ENCODE results near the gene RASA2.
A peak's percentile ranks its signal among the peaks of the same experiment; 100 is the strongest.
"Not testable (repeated sequence)": the region's sequence is repeated elsewhere in the genome, so short reads cannot be mapped to it uniquely, and the experiment has no call there.

Gene RASA2

GRCh38 chr3:141487521-141488252 is 860 bp downstream of the RASA2 start:
- H3K36me3 ChIP-seq (ENCODE audit: control insufficient read depth, insufficient read depth, low read length), result no peaks in the 10 kb centered on the region
- H3K27me3 ChIP-seq (ENCODE audit: control insufficient read depth, insufficient read depth, low read length), result no peaks in the 10 kb centered on the region
- no peaks in the 10 kb centered on the region for H3K4me1 ChIP-seq (ENCODE audit: control insufficient read depth, insufficient read depth, low read length)
- H3K9ac ChIP-seq (ENCODE audit: low read length), result peak overlapping the region; percentile 76
- peak overlapping the region; percentile 94 for H3K27ac ChIP-seq (ENCODE audit: low read depth, low read length)
- H3K4me3 ChIP-seq (ENCODE audit: low read length), result peak overlapping the region; percentile 80

- Histone ChIP-seq H3K36me3 (ENCODE audit: control insufficient read depth, insufficient read depth, low read length) (no peaks in the 10 kb centered on the region), H3K27ac (ENCODE audit: low read depth, low read length) (no peak overlapping the region), H3K4me1 (ENCODE audit: control insufficient read depth, insufficient read depth, low read length) (no peaks in the 10 kb centered on the region), H3K4me3 (ENCODE audit: low read length) (no peak overlapping the region), H3K27me3 (ENCODE audit: control insufficient read depth, insufficient read depth, low read length) (no peaks in the 10 kb centered on the region), H3K9ac (ENCODE audit: low read length) (no peak overlapping the region)
These were observed 2.4 kb downstream of the RASA2 start for GRCh38 chr3:141489203-141489602.

- Histone ChIP-seq H3K27me3 (ENCODE audit: control insufficient read depth, insufficient read depth, low read length) (no peaks in the 10 kb centered on the region), H3K36me3 (ENCODE audit: control insufficient read depth, insufficient read depth, low read length) (no peaks in the 10 kb centered on the region), H3K9ac (ENCODE audit: low read length) (no peak overlapping the region), H3K4me3 (ENCODE audit: low read length) (no peak overlapping the region), H3K27ac (ENCODE audit: low read depth, low read length) (no peak overlapping the region), H3K4me1 (ENCODE audit: control insufficient read depth, insufficient read depth, low read length) (no peaks in the 10 kb centered on the region)
These were observed 4.3 kb downstream of the RASA2 start for GRCh38 chr3:141491081-141491480.

GRCh38 chr3:141491929-141492328 is 5.1 kb downstream of the RASA2 start:
- Histone ChIP-seq H3K9ac (ENCODE audit: low read length) (no peak overlapping the region), H3K4me1 (ENCODE audit: control insufficient read depth, insufficient read depth, low read length) (no peaks in the 10 kb centered on the region), H3K4me3 (ENCODE audit: low read length) (no peak overlapping the region), H3K27ac (ENCODE audit: low read depth, low read length) (no peak overlapping the region), H3K36me3 (ENCODE audit: control insufficient read depth, insufficient read depth, low read length) (no peaks in the 10 kb centered on the region), H3K27me3 (ENCODE audit: control insufficient read depth, insufficient read depth, low read length) (no peaks in the 10 kb centered on the region)

- Histone ChIP-seq H3K27ac (ENCODE audit: low read depth, low read length) (no peak overlapping the region), H3K4me1 (ENCODE audit: control insufficient read depth, insufficient read depth, low read length) (no peaks in the 10 kb centered on the region), H3K4me3 (ENCODE audit: low read length) (no peak overlapping the region), H3K9ac (ENCODE audit: low read length) (no peak overlapping the region), H3K27me3 (ENCODE audit: control insufficient read depth, insufficient read depth, low read length) (no peaks in the 10 kb centered on the region), H3K36me3 (ENCODE audit: control insufficient read depth, insufficient read depth, low read length) (no peaks in the 10 kb centered on the region)
These were observed 6.4 kb downstream of the RASA2 start for GRCh38 chr3:141493184-141493583.

GRCh38 chr3:141497589-141497988 is 10.8 kb downstream of the RASA2 start:
- not testable (repeated sequence) for H3K27ac ChIP-seq (ENCODE audit: low read depth, low read length); H3K4me1 ChIP-seq (ENCODE audit: control insufficient read depth, insufficient read depth, low read length); H3K36me3 ChIP-seq (ENCODE audit: control insufficient read depth, insufficient read depth, low read length); H3K27me3 ChIP-seq (ENCODE audit: control insufficient read depth, insufficient read depth, low read length); H3K9ac ChIP-seq (ENCODE audit: low read length); H3K4me3 ChIP-seq (ENCODE audit: low read length)

- no peaks in the 10 kb centered on the region for H3K4me1 ChIP-seq (ENCODE audit: control insufficient read depth, insufficient read depth, low read length)
- H3K27ac ChIP-seq (ENCODE audit: low read depth, low read length), result no peak overlapping the region
- no peaks in the 10 kb centered on the region for H3K36me3 ChIP-seq (ENCODE audit: control insufficient read depth, insufficient read depth, low read length)
- no peaks in the 10 kb centered on the region for H3K27me3 ChIP-seq (ENCODE audit: control insufficient read depth, insufficient read depth, low read length)
- no peak overlapping the region for H3K9ac ChIP-seq (ENCODE audit: low read length)
- H3K4me3 ChIP-seq (ENCODE audit: low read length), result no peak overlapping the region
These were observed 11.9 kb downstream of the RASA2 start for GRCh38 chr3:141498598-141499223.

- H3K27ac ChIP-seq (ENCODE audit: low read depth, low read length), result no peak overlapping the region
- no peak overlapping the region for H3K4me3 ChIP-seq (ENCODE audit: low read length)
- no peak overlapping the region for H3K9ac ChIP-seq (ENCODE audit: low read length)
- H3K4me1 ChIP-seq (ENCODE audit: control insufficient read depth, insufficient read depth, low read length), result no peaks in the 10 kb centered on the region
- no peaks in the 10 kb centered on the region for H3K27me3 ChIP-seq (ENCODE audit: control insufficient read depth, insufficient read depth, low read length)
- H3K36me3 ChIP-seq (ENCODE audit: control insufficient read depth, insufficient read depth, low read length), result no peaks in the 10 kb centered on the region
These were observed 12.5 kb downstream of the RASA2 start for GRCh38 chr3:141499284-141499683.

- H3K9ac ChIP-seq (ENCODE audit: low read length), result no peak overlapping the region
- H3K36me3 ChIP-seq (ENCODE audit: control insufficient read depth, insufficient read depth, low read length), result no peaks in the 10 kb centered on the region
- no peaks in the 10 kb centered on the region for H3K27me3 ChIP-seq (ENCODE audit: control insufficient read depth, insufficient read depth, low read length)
- no peak overlapping the region for H3K27ac ChIP-seq (ENCODE audit: low read depth, low read length)
- no peak overlapping the region for H3K4me3 ChIP-seq (ENCODE audit: low read length)
- no peaks in the 10 kb centered on the region for H3K4me1 ChIP-seq (ENCODE audit: control insufficient read depth, insufficient read depth, low read length)
These were observed 13.1 kb downstream of the RASA2 start for GRCh38 chr3:141499965-141500364.

GRCh38 chr3:141500397-141500796 is 13.6 kb downstream of the RASA2 start:
- Histone ChIP-seq H3K36me3 (ENCODE audit: control insufficient read depth, insufficient read depth, low read length) (no peaks in the 10 kb centered on the region), H3K9ac (ENCODE audit: low read length) (no peak overlapping the region), H3K27ac (ENCODE audit: low read depth, low read length) (no peak overlapping the region), H3K4me3 (ENCODE audit: low read length) (no peak overlapping the region), H3K4me1 (ENCODE audit: control insufficient read depth, insufficient read depth, low read length) (no peaks in the 10 kb centered on the region), H3K27me3 (ENCODE audit: control insufficient read depth, insufficient read depth, low read length) (no peaks in the 10 kb centered on the region)

GRCh38 chr3:141505166-141505565 is 18.3 kb downstream of the RASA2 start:
- Histone ChIP-seq H3K36me3 (ENCODE audit: control insufficient read depth, insufficient read depth, low read length) (no peaks in the 10 kb centered on the region), H3K27me3 (ENCODE audit: control insufficient read depth, insufficient read depth, low read length) (no peaks in the 10 kb centered on the region), H3K27ac (ENCODE audit: low read depth, low read length) (no peak overlapping the region), H3K4me1 (ENCODE audit: control insufficient read depth, insufficient read depth, low read length) (no peaks in the 10 kb centered on the region), H3K9ac (ENCODE audit: low read length) (no peak overlapping the region), H3K4me3 (ENCODE audit: low read length) (no peak overlapping the region)

- Histone ChIP-seq H3K36me3 (ENCODE audit: control insufficient read depth, insufficient read depth, low read length) (no peaks in the 10 kb centered on the region), H3K27ac (ENCODE audit: low read depth, low read length) (no peak overlapping the region), H3K4me3 (ENCODE audit: low read length) (no peak overlapping the region), H3K9ac (ENCODE audit: low read length) (no peak overlapping the region), H3K4me1 (ENCODE audit: control insufficient read depth, insufficient read depth, low read length) (no peaks in the 10 kb centered on the region), H3K27me3 (ENCODE audit: control insufficient read depth, insufficient read depth, low read length) (no peaks in the 10 kb centered on the region)
These were observed 19.2 kb downstream of the RASA2 start for GRCh38 chr3:141506071-141506470.

Measured in rectal smooth muscle tissue (tissue), 1 donor.